COLO829 (cell line): ENCODE measurements around the gene C12orf75.
"Not testable (repeated sequence)": the region's sequence is repeated elsewhere in the genome, so short reads cannot be mapped to it uniquely, and the experiment has no call there.

Experiments used
- DNase-seq: peaks from one replicate; pipeline ENCODE4 v3.0.0; 2012; ENCODE audit warnings: low spot score

C12orf75 gene

DNA sequence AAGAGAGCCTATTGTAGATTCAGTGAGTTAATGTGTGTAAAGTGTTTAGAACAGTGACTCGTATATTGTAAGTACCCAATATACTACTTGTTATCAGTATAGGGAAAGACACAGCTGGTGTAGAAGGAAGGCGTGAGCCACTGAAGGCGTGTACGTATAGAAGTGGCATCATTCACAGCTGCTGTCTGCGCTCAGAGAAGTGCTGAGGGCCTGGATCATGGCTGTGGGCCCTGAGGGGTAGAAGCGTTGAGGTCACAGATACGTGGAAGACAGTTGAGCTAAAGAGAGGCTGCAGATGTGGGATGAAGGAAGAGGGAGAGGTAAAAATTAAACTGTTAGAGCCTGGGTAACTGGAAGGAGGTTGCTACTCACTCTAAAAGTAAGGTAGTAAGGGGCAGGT, 5.9 kb downstream of the C12orf75 start:
- DNase-seq = no peak

DNA sequence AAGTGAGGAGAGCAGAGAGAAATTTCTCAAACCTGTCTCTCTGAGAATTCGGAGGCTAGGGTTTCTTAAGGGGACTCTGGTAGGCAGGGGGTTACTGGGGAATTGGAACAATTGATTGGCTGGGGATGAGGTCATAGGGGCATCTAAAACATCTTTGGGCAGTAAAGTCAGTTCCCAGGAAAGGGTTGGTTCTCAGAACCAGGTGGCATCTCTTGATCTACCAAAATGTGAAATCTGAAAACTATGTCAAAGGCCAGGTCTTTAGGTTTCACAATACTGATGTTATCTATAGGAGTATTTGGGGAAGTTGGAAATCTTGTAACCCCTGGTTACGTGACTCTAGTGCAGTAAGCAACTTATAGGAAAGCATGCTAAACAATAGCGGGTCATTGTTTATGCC, 6.9 kb downstream of the C12orf75 start:
- DNase-seq = no peak

DNA sequence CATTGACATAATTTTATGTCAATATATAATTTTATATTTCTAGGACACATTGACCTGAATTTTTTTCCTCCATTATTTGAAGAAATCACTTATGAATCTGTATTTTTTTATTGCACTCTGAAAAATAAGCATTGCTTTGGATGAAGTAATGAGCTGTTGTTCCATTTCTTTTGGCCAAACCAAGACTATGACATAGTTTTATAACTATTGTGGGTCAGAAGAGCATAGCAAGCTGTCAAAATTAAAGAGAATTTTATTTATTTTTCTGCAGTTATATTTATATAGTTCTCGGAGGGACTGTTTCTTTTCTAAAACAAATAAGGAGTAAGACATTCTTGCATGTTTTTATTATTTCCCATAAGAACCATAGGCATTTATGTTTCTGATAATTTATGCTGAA, 8.5 kb downstream of the C12orf75 start:
- no peak for DNase-seq

DNA sequence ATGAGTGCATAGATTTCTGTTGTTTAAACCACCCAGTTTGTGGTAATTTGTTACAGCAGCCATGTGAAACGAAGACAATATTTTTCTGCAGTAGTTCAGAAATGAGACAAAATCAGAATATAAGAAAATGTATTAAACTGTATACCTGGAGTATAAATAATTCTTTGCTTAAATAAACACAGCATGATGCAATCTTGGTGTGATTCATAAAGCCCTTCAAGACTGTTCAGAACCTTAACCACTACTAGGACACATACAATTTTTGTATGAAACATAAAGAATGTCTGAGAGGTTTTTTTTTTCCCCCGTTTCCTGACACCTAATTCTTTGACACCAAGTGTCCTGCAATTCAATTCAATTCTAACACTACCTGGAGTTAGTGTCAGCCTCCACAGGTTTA, 10.5 kb downstream of the C12orf75 start:
- no peak for DNase-seq

DNA sequence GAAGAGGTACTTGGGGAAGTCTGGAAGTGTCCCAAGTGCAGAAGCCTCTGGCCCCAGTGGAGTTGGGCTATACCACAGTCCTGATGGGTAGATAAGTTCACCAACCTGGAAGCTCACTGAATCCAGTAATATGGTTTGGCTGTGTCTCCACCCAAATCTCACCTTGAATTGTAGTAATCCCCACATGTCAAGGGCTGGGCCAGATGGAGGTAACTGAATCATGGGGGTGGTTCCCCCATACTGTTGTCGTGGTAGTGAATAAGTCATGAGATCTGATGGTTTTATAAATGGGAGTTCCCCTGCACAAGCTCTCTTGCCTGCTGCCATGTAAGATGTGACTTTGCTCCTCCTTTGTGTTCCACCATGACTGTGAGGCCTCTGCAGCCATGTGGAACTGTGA, 11.1 kb downstream of the C12orf75 start:
- not testable (repeated sequence) for DNase-seq

DNA sequence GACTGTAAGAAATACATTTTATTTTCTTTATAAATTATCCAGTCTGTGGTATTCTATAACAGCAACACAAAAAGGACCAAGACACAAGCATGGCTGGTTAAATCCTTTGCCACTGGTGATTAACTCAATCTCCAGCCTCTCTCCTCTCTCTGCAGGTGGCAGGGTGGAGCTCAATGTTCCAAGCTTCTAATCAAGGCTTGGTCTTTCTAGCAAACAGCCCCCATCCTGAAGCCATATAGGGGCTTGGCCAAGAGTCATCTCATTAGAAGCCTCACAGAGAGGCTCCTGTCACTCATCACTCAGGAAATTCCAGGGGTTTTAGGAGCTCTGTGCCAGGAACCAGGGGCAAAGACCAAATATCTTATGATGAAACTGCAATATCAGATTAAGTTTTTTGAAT, 12.0 kb downstream of the C12orf75 start:
- no peak for DNase-seq

DNA sequence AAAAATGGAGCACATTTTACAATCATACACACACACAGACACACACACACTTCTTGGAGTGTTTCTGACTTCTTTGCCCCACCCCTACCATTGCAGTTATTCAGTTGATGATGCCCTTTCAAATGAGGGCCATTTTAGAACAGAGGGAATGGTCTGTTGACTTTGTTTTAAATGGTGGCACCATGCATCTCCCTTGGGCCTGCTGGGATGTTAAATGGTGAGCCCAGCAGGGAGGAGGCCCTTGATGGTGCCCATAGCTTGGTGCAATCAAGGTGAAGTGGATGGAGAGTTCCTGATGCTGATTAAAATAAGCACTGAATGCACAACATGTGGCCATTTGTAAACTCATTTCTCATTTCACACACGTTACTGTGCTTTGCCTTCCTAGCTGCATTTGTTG, 13.3 kb downstream of the C12orf75 start:
- DNase-seq = no peak

DNA sequence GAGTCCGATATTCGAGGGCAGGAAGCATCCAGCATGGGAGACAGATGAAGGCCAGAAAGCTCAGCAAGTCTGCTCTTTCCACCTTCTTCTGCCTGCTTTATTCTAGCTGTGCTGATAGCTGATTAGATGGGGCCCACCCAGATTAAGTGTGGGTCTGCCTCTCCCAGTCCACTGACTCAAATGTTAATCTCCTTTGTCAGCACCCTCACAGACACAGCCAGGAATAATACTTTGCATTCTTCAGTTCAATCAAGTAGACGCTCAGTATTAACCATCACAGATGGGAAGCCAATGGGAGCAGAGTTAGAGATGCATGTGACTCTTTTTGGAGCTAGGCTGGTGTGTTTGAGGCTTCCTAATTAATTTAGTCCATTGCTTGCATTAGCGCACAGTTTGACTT, 17.0 kb downstream of the C12orf75 start:
- no peak for DNase-seq

DNA sequence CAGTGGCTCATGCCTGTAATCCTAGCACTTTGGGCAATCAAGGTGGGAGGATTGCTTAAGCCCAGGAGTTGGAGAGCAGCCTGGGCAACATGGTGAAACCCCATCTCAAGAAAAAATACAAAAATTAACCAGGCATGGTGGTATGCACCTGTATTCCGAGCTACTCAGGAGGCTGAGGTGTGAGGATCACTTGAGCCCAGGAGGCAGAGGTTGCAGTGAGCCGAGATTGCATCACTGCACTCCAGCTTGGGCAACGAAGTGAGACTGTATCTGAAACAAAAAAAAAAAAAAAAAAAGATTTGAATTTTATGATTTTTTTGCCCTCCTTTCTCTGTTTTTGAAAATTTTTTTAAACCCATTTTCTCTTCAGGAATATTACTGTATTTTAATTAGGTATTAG, 17.7 kb downstream of the C12orf75 start:
- no peak for DNase-seq

DNA sequence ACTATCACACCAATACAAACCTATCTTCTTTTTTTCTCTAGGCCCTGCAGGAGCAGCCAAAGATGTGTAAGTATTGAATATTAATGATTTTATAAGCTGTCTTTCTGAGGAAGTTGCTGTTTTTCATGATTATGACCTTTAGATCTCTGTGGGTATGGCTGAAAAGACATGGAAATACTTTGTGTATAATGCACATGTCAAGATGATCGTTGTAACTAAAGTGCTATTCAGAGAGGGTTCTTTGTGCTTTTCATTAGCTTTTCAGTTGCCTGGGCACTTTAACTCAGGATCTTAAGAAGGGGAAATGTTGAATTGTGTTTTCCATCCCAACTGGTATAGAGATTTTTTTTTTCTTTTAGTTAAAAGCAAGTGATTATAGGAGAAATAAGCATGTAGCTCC, 18.1 kb downstream of the C12orf75 start:
- DNase-seq = peak; percentile 49

DNA sequence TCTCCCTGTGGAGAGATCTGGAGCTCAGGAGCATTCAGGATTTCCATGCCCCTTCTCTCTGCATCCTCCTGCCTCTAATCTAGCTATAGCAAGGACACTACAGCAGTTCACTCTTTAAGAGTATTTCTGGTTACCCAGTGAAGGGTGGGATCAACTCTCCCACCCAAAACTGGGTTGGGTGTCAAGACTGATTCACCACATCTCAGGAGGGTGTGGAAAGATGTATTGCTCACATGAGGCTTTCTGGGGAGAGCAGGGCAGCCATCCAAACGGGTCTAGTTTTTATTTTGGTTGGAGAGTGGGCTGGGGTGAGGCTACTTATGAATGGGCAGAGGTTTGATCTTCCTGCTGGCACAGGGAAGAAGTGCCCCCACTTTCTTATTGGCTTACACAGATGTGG, 18.6 kb downstream of the C12orf75 start:
- DNase-seq = no peak

DNA sequence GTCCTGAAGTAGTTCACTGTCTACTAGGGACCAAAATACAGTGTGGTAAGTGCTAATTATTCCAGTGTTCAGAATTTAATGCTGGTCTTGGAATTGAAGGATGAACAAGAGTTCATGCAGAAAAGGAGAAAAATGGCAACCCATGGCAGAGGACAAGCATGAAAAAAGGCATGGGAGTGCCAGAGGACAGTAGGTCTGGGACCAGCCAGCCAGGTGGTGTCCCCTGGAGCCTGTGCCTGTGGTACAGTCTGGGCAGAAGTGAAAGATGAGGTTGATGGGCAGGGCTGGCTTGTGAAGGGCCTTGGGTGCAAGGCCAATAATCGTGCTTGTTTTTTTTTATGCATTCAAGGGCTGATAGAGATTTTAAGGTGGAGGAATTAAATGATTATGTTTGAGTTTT, 21.0 kb downstream of the C12orf75 start:
- no peak for DNase-seq

DNA sequence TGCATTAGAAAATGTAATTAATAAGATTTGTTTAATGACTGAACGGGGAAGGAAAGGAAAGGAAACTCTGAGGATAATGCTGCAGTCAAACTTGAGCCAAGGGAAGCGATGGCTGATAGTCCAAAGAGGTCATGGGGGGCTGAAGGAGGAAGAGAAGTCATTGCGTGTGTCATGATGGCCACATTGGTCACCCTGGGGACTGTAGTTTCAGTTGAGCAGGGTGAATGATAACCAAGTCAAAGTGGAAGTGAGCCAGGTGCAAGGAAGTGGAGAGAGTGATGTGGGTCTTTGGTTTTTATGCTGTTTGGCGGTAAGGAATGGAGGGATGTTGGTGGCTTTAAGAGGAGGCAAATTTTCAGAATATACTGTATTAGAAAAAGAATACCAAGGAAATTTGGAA, 21.6 kb downstream of the C12orf75 start:
- no peak for DNase-seq

DNA sequence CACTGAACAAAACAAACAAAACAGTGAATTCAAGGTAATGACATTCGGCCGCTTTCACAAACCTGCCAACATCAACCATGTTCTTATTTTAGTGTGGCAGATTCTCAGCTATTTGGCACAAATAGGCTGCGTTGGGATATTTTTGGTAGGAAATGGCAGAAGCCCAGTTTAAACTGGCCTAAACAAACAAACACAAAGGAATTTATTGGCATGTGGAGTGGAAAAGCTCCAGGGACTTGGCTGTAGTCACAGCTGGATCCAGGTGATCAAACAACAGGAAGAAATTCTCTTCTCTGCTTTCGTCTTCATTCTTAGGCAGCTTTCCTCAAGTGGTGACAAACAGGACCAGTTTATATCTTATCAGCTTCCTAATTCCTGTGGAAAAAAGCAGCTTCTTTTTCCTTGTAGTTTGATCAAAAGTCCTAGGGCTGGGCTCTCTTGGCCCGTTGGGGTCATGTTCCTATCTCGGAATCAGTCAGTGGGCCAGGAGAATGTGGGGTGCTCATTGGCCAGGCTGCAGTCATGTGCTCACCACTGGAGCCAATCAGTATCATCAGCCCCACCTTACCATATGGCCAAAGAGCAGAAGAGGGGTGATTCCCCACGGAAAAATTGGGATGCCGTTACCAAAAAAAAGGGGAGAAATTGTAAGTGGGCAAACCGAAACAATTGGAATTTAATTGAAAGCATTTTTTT, 22.6 kb downstream of the C12orf75 start:
- no peak for DNase-seq

DNA sequence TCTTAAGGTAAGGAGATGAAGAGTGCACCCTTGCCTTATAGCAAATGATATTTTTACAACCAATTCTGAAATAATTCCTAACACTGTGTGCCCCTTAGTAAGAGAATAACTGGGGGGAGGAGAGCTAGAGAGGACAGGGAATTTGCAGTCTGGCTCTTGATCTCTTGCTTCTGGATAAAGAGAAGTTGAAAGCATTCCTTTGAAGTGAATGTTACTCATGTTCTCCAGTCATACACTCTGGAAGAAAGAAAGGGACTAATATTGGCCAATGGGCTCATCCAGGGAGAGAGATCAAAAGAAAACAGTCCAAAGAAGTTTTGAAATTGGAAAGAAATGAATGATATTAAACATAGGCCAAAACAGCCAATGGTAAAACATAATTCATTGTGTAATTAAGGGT, 25.3 kb downstream of the C12orf75 start:
- DNase-seq = peak; percentile 42

DNA sequence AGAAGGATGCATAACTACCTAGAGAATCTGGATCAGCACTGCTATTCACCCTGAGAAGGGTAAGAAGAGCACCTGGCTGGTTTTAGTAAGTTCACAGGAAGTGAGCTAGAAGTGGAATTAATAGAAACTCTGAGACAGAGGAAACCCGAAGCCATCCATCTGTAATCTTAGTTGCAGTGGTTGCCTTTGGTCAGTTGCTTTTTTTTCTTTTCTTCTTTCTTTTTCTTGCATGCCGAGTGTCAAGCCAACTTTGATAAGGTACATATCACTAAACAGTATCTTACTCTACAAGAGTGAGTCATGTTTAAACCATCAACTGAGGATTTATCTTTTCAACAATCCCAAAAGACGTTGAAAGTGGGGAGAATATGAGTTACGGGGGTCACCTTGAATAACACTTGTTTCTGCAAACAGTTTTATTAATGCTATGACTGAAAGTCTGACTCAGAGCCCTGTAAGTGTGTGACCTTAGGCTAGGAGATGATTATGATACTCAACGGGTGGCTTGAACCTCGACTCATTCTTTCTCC, 26.7 kb downstream of the C12orf75 start:
- no peak for DNase-seq

DNA sequence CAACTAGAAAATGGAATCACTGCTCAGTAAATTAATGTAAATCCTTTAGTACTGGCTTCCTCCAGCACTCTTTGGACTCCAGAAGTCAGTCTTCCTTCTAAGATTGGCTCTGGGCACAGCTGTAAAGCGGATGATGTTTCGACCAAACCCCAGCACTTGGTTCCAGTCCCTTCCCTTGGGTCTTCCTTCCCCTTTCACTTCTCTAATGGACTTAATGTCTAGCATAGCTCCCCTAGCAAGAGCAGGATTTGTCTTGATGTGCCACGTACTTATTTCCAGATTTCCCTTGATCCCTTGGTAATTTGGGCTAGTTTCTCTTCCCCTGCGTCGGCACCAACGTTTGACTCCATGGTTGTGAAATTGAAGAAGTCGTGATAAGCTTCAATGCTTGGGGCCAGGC, 28.3 kb downstream of the C12orf75 start:
- no peak for DNase-seq

DNA sequence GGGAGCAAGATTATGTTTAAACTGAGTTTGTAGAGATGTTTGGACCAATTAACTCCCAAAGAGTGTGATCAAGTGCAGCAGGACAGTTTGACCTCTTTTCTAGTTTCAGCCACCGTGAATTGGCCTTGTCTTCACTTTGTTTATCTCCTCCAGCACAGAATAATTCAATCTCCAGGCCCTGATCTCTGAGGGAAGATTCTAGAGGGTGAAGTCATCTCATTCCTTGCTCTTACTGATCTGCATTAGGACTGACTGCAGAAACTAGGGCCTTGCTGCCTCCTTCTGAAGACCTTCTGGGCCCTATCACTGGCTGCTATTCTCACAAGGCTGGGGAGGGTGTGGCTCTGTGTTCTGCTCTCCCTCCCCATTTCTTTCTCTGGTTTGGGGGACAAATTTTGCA, 29.4 kb downstream of the C12orf75 start:
- DNase-seq = no peak

DNA sequence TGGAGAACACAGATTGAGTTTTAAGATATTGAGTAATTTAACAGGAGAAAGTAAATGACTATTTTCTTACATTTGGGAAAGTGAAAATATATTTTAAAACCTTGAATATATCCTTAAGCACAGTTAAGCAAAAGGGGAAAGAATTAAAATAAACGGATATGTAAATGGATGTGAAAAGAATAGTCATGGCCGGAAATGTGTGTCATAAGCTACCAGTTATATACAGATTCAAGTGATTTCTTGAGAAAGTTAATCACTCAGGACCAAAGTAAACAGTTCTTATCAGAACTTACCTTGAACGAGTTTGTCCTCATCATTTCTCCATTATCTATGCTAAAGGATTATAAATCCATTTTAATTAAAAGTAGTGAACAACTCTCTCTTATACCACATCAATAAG, 33.4 kb downstream of the C12orf75 start:
- DNase-seq = no peak

DNA sequence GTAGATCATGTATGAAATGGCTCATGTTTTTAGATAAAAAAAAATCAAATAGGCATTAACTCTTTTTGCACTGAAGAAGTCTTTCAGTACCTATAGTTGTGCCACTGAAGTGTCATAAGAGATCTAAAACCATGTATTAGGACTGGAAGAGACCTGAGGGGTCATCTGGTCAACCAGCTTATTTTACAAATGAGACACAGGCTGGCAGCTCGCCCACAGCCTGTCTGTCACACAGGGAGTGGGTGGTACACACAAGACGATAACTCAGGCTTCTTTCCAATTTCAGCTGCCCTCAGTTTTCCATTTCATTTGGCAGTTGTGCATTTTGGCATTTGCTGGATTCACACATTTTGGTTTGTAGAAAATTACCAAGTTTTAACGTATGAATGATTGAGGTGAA, 34.7 kb downstream of the C12orf75 start:
- DNase-seq = no peak

DNA sequence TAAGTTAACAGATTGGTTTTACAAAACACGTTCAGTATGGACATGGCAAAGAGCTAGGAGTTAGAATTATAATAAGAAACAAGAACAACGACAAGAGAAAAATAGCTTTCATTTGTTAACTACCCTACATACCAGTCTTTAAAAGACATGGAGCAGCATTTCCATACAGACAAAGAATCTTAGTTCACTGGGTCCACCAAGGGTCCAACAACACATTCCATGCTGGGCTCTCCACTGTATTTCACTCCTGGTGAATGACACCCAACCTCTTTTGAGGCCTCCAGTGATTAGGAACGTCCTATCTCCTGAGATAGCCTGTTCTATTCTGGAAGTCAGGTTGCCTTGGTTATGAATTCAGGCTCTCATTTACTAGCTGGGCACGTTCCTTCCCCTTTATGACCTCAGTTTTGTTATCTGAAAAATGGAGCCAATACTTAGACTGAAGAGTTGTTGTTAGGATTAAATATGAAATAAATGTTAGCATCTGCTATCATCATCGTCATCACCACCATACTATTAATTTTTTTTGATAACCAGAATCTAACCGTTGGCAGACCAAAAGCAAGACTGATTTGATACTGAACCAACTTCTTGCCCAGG, 37.7 kb downstream of the C12orf75 start:
- no peak for DNase-seq

DNA sequence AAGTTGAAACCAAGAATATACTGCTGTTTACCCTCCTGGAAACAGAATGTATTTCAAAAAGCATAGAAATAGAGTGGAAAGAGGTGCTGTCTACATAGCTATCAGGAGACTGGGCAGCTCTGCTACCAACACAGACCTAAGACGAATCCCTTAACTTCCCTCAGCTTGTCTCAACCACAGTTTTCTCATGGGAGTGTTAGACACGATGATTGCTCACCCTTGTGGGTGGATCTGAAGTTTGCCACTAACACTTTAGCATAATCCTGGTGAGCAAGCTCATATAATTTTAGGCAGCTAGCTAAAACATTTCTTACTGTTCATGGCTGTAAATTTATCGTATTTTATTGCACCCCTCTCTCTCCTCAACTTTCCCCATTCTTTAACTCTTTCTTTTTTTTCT, 38.5 kb downstream of the C12orf75 start:
- no peak for DNase-seq

DNA sequence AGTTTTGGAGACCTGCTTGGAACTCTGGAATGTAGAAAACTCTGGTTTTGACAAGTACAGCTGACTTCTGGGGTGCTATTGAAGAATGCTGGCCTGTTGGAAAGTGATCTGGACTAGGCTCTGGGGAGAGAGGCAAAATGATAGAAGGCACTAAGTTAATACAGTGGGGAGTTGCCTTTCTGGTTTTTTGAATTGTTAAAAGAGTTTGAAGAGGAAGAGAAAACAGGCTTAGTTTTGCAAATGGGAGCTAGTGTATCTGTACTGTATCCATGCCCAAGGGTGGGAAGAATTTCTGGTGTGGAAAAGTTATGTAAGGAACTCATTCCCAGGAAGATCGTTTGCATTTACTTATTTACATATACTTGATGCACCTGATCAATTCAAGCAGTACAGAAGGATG, 43.8 kb downstream of the C12orf75 start:
- DNase-seq = no peak

DNA sequence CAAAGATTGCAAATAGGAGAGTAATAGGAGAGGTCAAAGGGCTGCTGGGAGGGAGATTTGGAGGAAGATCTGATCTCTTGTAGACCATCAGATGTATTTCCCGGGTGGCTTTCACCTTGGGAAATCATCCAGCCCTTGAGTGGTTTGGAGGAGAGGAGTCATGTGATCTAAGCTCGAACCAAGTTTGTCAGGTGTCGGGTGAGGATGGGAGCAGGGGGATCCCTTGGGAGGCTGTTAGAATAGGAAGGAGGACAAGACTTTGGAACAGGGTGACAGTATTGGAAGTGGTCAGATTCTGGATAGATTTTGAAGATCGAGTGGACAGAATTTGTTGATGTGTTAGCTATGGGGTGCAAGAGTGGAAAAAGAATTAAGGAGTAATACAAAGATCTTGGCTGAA, 46.6 kb downstream of the C12orf75 start:
- no peak for DNase-seq
